SK-N-SH (cell line): ENCODE data around the gene PRTFDC1. TPM values are rescaled to one million over a fixed set of nuclear protein-coding genes. Genes with fewer than 3 reads are reported as not detected.

Experiments
- CTCF ChIA-PET: fragments of 300-600, 350-600 bp; formaldehyde crosslinking; extraction: SDS; loops from one replicate; lab custom pipeline; 2021; lab: Yijun Ruan, JAX
- POLR2A ChIA-PET: fragments of 350-600 bp; sonication (Branson Sonifier 250); formaldehyde crosslinking; extraction: SDS; loops from one replicate; lab custom pipeline; 2020; ENCODE audit warnings: antibody characterized with exemption, inconsistent platforms; lab: Yijun Ruan, JAX
- DNase-seq: peaks from one replicate; pipeline ENCODE4 v3.0.0; 2012
- H2AFZ ChIP-seq: fragments of 200-600 bp; sonication (generic); 2 replicates; pipeline ENCODE4 v1.8.1; 2016; ENCODE audit warnings: antibody characterized with exemption, mild to moderate bottlenecking, low read depth
- H3F3A ChIP-seq: fragments of 200-600 bp; sonication (generic); replicated peaks from 2 replicates; pipeline ENCODE3; 2016; ENCODE audit warnings: antibody characterized with exemption, mild to moderate bottlenecking; ENCODE audit not compliant: insufficient read depth
- H3K27ac ChIP-seq, 2 experiments: fragments of 200-500 bp in 1 of 2; fragments of 200-600 bp in 1 of 2; sonication (Bioruptor generic) in 1 of 2; sonication (generic), shearing (Covaris generic) in 1 of 2; 2 replicates each; pipeline versions ENCODE4 v1.5.1 to v1.6.1; 2014 to 2016; ENCODE audit warnings: low read depth in 2 of 2, inconsistent platforms in 1 of 2, low read length in 1 of 2, mild to moderate bottlenecking in 1 of 2, mixed read lengths in 1 of 2
- H3K27me3 ChIP-seq: fragments of 200-600 bp; sonication (generic), shearing (Covaris generic); 2 replicates; pipeline ENCODE4 v1.6.1; 2016; ENCODE audit warnings: mixed run types; ENCODE audit not compliant: insufficient read depth
- H3K36me3 ChIP-seq, 2 experiments: fragments of 200-500 bp in 1 of 2; fragments of 200-600 bp in 1 of 2; sonication (Bioruptor generic) in 1 of 2; sonication (generic) in 1 of 2; replicated peaks in 1 of 2; 2 replicates each; pipeline versions ENCODE3 to v1.5.1; 2014 to 2016; ENCODE audit warnings: low read length in 1 of 2, mild to moderate bottlenecking in 1 of 2; ENCODE audit not compliant: insufficient read depth in 2 of 2, control insufficient read depth in 1 of 2
- H3K4me1 ChIP-seq, 2 experiments: fragments of 200-500 bp in 1 of 2; fragments of 200-600 bp in 1 of 2; sonication (Bioruptor generic) in 1 of 2; sonication (generic), shearing (Covaris generic) in 1 of 2; 2 replicates each; pipeline versions ENCODE4 v1.5.1 to v1.6.1; 2014 to 2016; ENCODE audit warnings: low read depth in 1 of 2, low read length in 1 of 2, mixed run types in 1 of 2; ENCODE audit not compliant: insufficient read depth in 2 of 2, control insufficient read depth in 1 of 2
- H3K4me2 ChIP-seq: fragments of 200-600 bp; sonication (generic), shearing (Covaris generic); 2 replicates; pipeline ENCODE4 v1.6.1; 2017; ENCODE audit warnings: mixed run types
- H3K4me3 ChIP-seq, 2 experiments: fragments of 200-500 bp in 1 of 2; fragments of 200-600 bp in 1 of 2; sonication (Bioruptor generic) in 1 of 2; sonication (generic), shearing (Covaris generic) in 1 of 2; 2 replicates each; pipeline versions ENCODE4 v1.5.1 to v1.8.1; 2014 to 2016; ENCODE audit warnings: low read depth in 2 of 2, inconsistent platforms in 1 of 2, low read length in 1 of 2, mild to moderate bottlenecking in 1 of 2, mixed read lengths in 1 of 2, moderate library complexity in 1 of 2
- H3K79me2 ChIP-seq: fragments of 200-600 bp; sonication (generic); 2 replicates; pipeline ENCODE4 v1.8.1; 2017; ENCODE audit warnings: mild to moderate bottlenecking; ENCODE audit not compliant: insufficient read depth
- H3K9ac ChIP-seq: fragments of 200-600 bp; sonication (generic); 2 replicates; pipeline ENCODE4 v1.6.1; 2017; ENCODE audit warnings: mixed run types
- H3K9me2 ChIP-seq: fragments of 200-600 bp; sonication (generic); 2 replicates; pipeline ENCODE4 v1.6.1; 2017; ENCODE audit warnings: mixed run types
- H3K9me3 ChIP-seq: fragments of 200-600 bp; sonication (generic); 2 replicates; pipeline ENCODE4 v1.6.1; 2017; ENCODE audit warnings: mixed run types, mild to moderate bottlenecking, moderate library complexity
- H4K20me1 ChIP-seq: fragments of 200-600 bp; sonication (generic); 2 replicates; pipeline ENCODE4 v1.6.1; 2017; ENCODE audit warnings: mild to moderate bottlenecking, mixed run types; ENCODE audit not compliant: insufficient read depth
- CTCF ChIP-seq: fragments of 200-600 bp; sonication (generic); IDR thresholded peaks from 2 replicates; pipeline ENCODE4 v1.6.1; 2017; ENCODE audit warnings: antibody characterized with exemption, mild to moderate bottlenecking, moderate library complexity
- FOSL2 ChIP-seq: IDR thresholded peaks from 2 replicates; pipeline ENCODE4 v1.4.0; 2012; ENCODE audit warnings: low read depth, mild to moderate bottlenecking, moderate library complexity, borderline replicate concordance
- GATA2 ChIP-seq: sonication (generic); formaldehyde crosslinking; IDR thresholded peaks from 2 replicates; pipeline ENCODE4 v1.5.0; 2020; ENCODE audit warnings: mild to moderate bottlenecking, missing genetic modification reagents
- IRF3 ChIP-seq: fragments of 150-350 bp; IDR thresholded peaks from 2 replicates; pipeline ENCODE4 v1.6.1; 2016; ENCODE audit warnings: mild to moderate bottlenecking, low read depth, low read length
- NRF1 ChIP-seq: IDR thresholded peaks from 2 replicates; pipeline ENCODE4 v1.6.1; 2012; ENCODE audit warnings: low read depth, mild to moderate bottlenecking, low read length
- POLR2AphosphoS5 ChIP-seq: IDR thresholded peaks from 2 replicates; pipeline ENCODE4 v1.6.1; 2012; ENCODE audit warnings: low read depth, low read length
- REST ChIP-seq: IDR thresholded peaks from 2 replicates; pipeline ENCODE4 v1.6.1; 2012; ENCODE audit warnings: mild to moderate bottlenecking, low read depth, low read length, moderate library complexity
- RXRA ChIP-seq: IDR thresholded peaks from 2 replicates; pipeline ENCODE4 v1.4.0; 2012; ENCODE audit warnings: low read depth, mild to moderate bottlenecking, borderline replicate concordance
- SIN3A ChIP-seq: IDR thresholded peaks from 2 replicates; pipeline ENCODE4 v1.6.1; 2012; ENCODE audit warnings: low read depth, mild to moderate bottlenecking, low read length, moderate library complexity, borderline replicate concordance
- USF1 ChIP-seq: IDR thresholded peaks from 2 replicates; pipeline ENCODE4 v1.4.0; 2012; ENCODE audit warnings: low read depth, borderline replicate concordance
- WGBS: methylation state at CpG from one replicate; pipeline ENCODE4 v1.1.6; 2017; ENCODE audit warnings: low lambda C conversion rate; 5-methylcytosine and 5-hydroxymethylcytosine counted together
- polyA plus RNA-seq, 3 experiments: library from polyadenylated mRNA; depleted of rRNA; stranded (reverse); fragments of >200 nt; gene quantifications; 2 replicates each; pipeline ENCODE4 v1.2.3, GENCODE V29; 2012

The PRTFDC1 gene
- polyA plus RNA-seq, 1 of the 3 experiments (the other 2 are of a cell fraction): 6.6 TPM

- Histone ChIP-seq H3K9ac (no peak overlapping the region), H3K36me3 (no peaks in the 10 kb centered on the region)
- TF ChIP-seq POLR2AphosphoS5: no peak
- no peak for TF ChIP-seq CTCF
- no peak for TF ChIP-seq IRF3
- TF ChIP-seq USF1: no peak
- no peak for TF ChIP-seq RXRA
- no peak for TF ChIP-seq NRF1
- TF ChIP-seq FOSL2: no peak
- TF ChIP-seq SIN3A: no peak
- TF ChIP-seq, all 33 proteins: peak for 0
- H3F3A ChIP-seq: no peaks in the 10 kb centered on the region
- no peaks in the 10 kb centered on the region for H3K9me3 ChIP-seq
- no peaks in the 10 kb centered on the region for H3K9me2 ChIP-seq
- no peaks in the 10 kb centered on the region for H4K20me1 ChIP-seq
- ChIA-PET CTCF (interaction anchor here (0.9 to 1.6 kb wide), 2 partner anchors 10 to 151 kb away, joined by 3 to 4 read pairs; no protein-coding TSS in a partner anchor), POLR2A (no interaction called here)
- no peak for DNase-seq
- no peak overlapping the region for H3K27ac ChIP-seq
- H3K4me2 ChIP-seq: no peak overlapping the region
- no peak overlapping the region for H2AFZ ChIP-seq
- 100% methylated on average over 2 of the region's 2 CpGs for WGBS
- no peaks in the 10 kb centered on the region for H3K79me2 ChIP-seq
- H3K4me1 ChIP-seq: peaks cover 0 to 4% of the 10 kb centered on the region in 2 experiments; a peak in 1 of 4 replicates
- no peak overlapping the region for H3K4me3 ChIP-seq
- H3K27me3 ChIP-seq: no peaks in the 10 kb centered on the region
Measured at GRCh38 chr10:24930427-24930826, 22.0 kb downstream of the PRTFDC1 start.

GRCh38 chr10:24929904-24930303 lies 22.5 kb downstream of the PRTFDC1 start:
- DNase-seq: no peak
- Histone ChIP-seq H3K9me2 (no peaks in the 10 kb centered on the region), H3K9ac (no peak overlapping the region), H3K9me3 (no peaks in the 10 kb centered on the region), H3F3A (no peaks in the 10 kb centered on the region), H4K20me1 (no peaks in the 10 kb centered on the region), H3K4me3 (no peak overlapping the region), H3K36me3 (no peaks in the 10 kb centered on the region), H2AFZ (no peak overlapping the region), H3K4me2 (no peak overlapping the region), H3K79me2 (no peaks in the 10 kb centered on the region), H3K27ac (no peak overlapping the region), H3K27me3 (no peaks in the 10 kb centered on the region), H3K4me1 (peaks cover 0 to 4% of the 10 kb centered on the region in 2 experiments; a peak in 1 of 4 replicates)
- POLR2A ChIA-PET: no interaction called here
- CTCF ChIA-PET: interaction anchor here (0.6 to 1.6 kb wide), 3 partner anchors 9 to 151 kb away, joined by 3 to 4 read pairs (median 3); no protein-coding TSS in a partner anchor
- 87% methylated on average over 4 of the region's 4 CpGs for WGBS
- no peak for TF ChIP-seq REST
- TF ChIP-seq GATA2: no peak
- no peak for TF ChIP-seq USF1
